GM21619 (cell line): ENCODE measurements around the gene RAB44.
"Not testable (repeated sequence)": the region's sequence is repeated elsewhere in the genome, so short reads cannot be mapped to it uniquely, and the experiment has no call there.

Experiments used
- ATAC-seq: cut with Tn5 transposase; IDR thresholded peaks from one replicate; pipeline ENCODE4 v1.9.1; 2021; ENCODE audit not compliant: unreplicated experiment

The RAB44 gene

GRCh38 chr6:36704961-36705577 is 7.4 kb downstream of the RAB44 start:
- ATAC-seq, result not testable (repeated sequence)

GRCh38 chr6:36706339-36706738 is 8.7 kb downstream of the RAB44 start:
- no peak for ATAC-seq

GRCh38 chr6:36712816-36713215 is 15.2 kb downstream of the RAB44 start:
- no peak for ATAC-seq

- ATAC-seq, result no peak
Measured at GRCh38 chr6:36713846-36714245, 16.2 kb downstream of the RAB44 start.

GRCh38 chr6:36714511-36714910 is 16.9 kb downstream of the RAB44 start:
- ATAC-seq, result no peak

GRCh38 chr6:36715469-36715868 is 17.8 kb downstream of the RAB44 start:
- ATAC-seq, result no peak

- ATAC-seq, result no peak
Measured at GRCh38 chr6:36716476-36717093, 19.0 kb downstream of the RAB44 start.

GRCh38 chr6:36717231-36717825 is 19.7 kb downstream of the RAB44 start:
- ATAC-seq, result no peak

GRCh38 chr6:36717871-36718540 is 20.4 kb downstream of the RAB44 start:
- no peak for ATAC-seq

- ATAC-seq, result no peak
Measured at GRCh38 chr6:36718560-36718959, 20.9 kb downstream of the RAB44 start.

GRCh38 chr6:36719126-36719525 is 21.5 kb downstream of the RAB44 start:
- no peak for ATAC-seq

- no peak for ATAC-seq
Measured at GRCh38 chr6:36720251-36721141, 22.9 kb downstream of the RAB44 start.

GRCh38 chr6:36721369-36722140 is 23.9 kb downstream of the RAB44 start:
- no peak for ATAC-seq

GRCh38 chr6:36722365-36722764 is 24.7 kb downstream of the RAB44 start:
- ATAC-seq, result no peak

GRCh38 chr6:36722879-36723278 is 25.3 kb downstream of the RAB44 start:
- no peak for ATAC-seq

GRCh38 chr6:36723992-36724391 is 26.4 kb downstream of the RAB44 start:
- ATAC-seq, result not testable (repeated sequence)

GRCh38 chr6:36724514-36725390 is 27.1 kb downstream of the RAB44 start:
- ATAC-seq, result no peak

GRCh38 chr6:36725581-36725980 is 28.0 kb downstream of the RAB44 start:
- no peak for ATAC-seq

- ATAC-seq, result no peak
Measured at GRCh38 chr6:36727505-36728021, 29.9 kb downstream of the RAB44 start.
